Stimulated activated CD4-positive, alpha-beta T cell treated with anti-CD3 and anti-CD28 coated beads, TNF-alpha, amount 100 ng/mL, for 4 hours (primary cell): Measurements from ENCODE around the gene IL9.

ENCODE experiments used
- DNase-seq, 3 experiments: peaks; one replicate each; pipeline ENCODE4 v3.0.0-alpha.2; 2020; ENCODE audit warnings: low read depth in 3 of 3

Gene IL9

GRCh38 chr5:135891268-135891667 is 4.4 kb downstream of the IL9 start:
- no peak for DNase-seq

- no peak for DNase-seq
These were observed 4.8 kb downstream of the IL9 start for GRCh38 chr5:135890867-135891266.

GRCh38 chr5:135890296-135890695 is 5.3 kb downstream of the IL9 start:
- no peak for DNase-seq

GRCh38 chr5:135887881-135888614 is 7.6 kb downstream of the IL9 start:
- no peak for DNase-seq

GRCh38 chr5:135887447-135887864 is 8.2 kb downstream of the IL9 start:
- DNase-seq, result peak; percentile 12 to 31 (median 21)

- DNase-seq, result no peak
These were observed 9.5 kb downstream of the IL9 start for GRCh38 chr5:135886136-135886535.

GRCh38 chr5:135885031-135885430 is 10.6 kb downstream of the IL9 start:
- no peak for DNase-seq

GRCh38 chr5:135883441-135883840 is 12.2 kb downstream of the IL9 start:
- DNase-seq, result no peak

GRCh38 chr5:135883026-135883425 is 12.6 kb downstream of the IL9 start:
- no peak for DNase-seq

- DNase-seq, result no peak
These were observed 13.8 kb downstream of the IL9 start for GRCh38 chr5:135881819-135882218.

- no peak for DNase-seq
These were observed 14.4 kb downstream of the IL9 start for GRCh38 chr5:135881244-135881643.

GRCh38 chr5:135880801-135881200 is 14.8 kb downstream of the IL9 start:
- DNase-seq, result no peak

- DNase-seq, result no peak
These were observed 15.4 kb downstream of the IL9 start for GRCh38 chr5:135880278-135880677.

GRCh38 chr5:135879591-135879990 is 16.1 kb downstream of the IL9 start:
- no peak for DNase-seq

GRCh38 chr5:135878156-135878620 is 17.5 kb downstream of the IL9 start:
- DNase-seq, result no peak

- DNase-seq, result no peak
These were observed 18.0 kb downstream of the IL9 start for GRCh38 chr5:135877570-135878155.

GRCh38 chr5:135876146-135876545 is 19.5 kb downstream of the IL9 start:
- no peak for DNase-seq

- DNase-seq, result no peak
These were observed 20.1 kb downstream of the IL9 start for GRCh38 chr5:135875567-135875966.

GRCh38 chr5:135874461-135874860 is 21.2 kb downstream of the IL9 start:
- DNase-seq, result no peak

- no peak for DNase-seq
These were observed 21.8 kb downstream of the IL9 start for GRCh38 chr5:135873831-135874230.

GRCh38 chr5:135871268-135871915 is 24.2 kb downstream of the IL9 start:
- no peak for DNase-seq

GRCh38 chr5:135869935-135870334 is 25.7 kb downstream of the IL9 start:
- DNase-seq, result no peak

- no peak for DNase-seq
These were observed 26.4 kb downstream of the IL9 start for GRCh38 chr5:135869276-135869675.
